Testis (tissue), 2 donors: ENCODE data around the gene ATP5PB.

ENCODE experiments used
- CTCF ChIP-seq, 3 experiments: fragments of 450-650 bp in 2 of 3; fragments of 200-600 bp in 1 of 3; sonication (generic) in 1 of 3; IDR thresholded peaks; one replicate each; pipeline ENCODE4 v1.5.1; 2016 to 2019; ENCODE audit warnings: antibody characterized with exemption in 3 of 3, mild to moderate bottlenecking in 2 of 3, moderate library complexity in 1 of 3
- POLR2A ChIP-seq: fragments of 450-650 bp; IDR thresholded peaks from one replicate; pipeline ENCODE4 v1.6.1; 2017; ENCODE audit warnings: antibody characterized with exemption, mild to moderate bottlenecking, moderate library complexity

DNA sequence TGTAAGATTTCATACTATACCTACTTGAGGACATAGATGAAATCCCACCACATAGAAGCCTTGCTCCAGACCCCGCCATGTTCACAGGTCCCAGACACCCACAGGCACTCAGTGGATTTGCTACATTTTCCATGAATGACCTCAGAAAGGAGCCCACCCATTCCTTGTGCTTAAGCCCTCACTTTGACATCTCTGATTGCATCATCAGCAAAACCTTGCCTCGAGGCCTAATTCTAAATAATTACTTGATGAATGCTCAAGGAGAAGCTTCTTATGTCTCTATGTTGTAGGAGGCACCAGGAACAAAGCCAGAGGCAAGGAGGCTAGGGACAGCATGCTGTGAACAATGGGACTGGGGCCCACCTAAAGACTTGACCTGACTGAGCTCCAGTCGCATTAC is 33.8 kb upstream of the ATP5PB start:
- TF ChIP-seq POLR2A (no peak), CTCF (IDR thresholded peaks at IDR 0.05) (no peak)
